HG03521 (cell line): ENCODE results near the gene FABP6.

Experiments
- ATAC-seq: cut with Tn5 transposase; IDR thresholded peaks from one replicate; pipeline ENCODE4 v1.9.1; 2021; ENCODE audit warnings: mild to moderate bottlenecking, moderate library complexity; ENCODE audit not compliant: unreplicated experiment

The FABP6 gene

DNA sequence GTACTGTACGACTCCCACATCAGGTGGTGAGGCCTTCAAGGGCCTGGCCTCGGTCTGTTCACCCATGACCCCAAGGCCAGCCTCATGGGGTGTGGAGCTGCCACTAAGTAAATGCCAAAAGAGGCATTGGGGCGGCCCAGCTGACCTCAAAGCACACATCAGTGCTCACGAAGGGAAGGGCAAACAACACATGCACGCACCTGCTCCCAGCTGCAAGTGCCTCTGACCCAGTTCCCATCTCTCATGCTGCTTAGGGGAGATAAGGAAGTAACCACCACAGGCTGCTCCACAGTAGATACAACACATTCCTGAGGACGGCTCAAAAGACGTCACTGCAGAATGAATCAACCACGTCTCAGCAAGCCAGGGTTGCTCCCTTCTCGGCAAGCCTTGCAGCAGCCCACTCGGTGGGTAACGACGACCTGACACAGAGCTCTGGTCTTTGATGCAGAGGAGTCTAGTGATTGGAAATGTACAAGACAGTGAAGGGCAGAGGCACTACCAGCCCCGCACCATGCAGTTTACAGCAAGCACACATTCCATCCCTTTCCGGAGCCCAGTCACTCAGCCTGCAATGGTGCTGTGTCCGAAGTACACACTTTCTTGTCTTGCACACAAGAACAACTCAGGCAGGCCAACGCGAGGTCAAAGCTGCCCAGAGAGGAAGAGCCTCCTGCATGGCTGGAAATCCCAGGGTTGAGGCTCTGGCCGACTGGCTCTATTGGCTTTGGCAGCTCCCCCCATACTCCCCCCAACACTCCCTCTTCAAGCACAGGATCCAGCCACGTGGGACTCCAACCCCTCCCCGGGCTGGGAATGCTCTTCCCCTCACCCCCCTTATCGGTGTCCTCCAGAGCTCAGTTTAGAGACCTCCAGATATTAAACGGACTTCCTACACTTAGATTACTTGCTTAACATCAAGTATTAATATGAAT is 31.8 kb downstream of the FABP6 start:
- no peak for ATAC-seq

DNA sequence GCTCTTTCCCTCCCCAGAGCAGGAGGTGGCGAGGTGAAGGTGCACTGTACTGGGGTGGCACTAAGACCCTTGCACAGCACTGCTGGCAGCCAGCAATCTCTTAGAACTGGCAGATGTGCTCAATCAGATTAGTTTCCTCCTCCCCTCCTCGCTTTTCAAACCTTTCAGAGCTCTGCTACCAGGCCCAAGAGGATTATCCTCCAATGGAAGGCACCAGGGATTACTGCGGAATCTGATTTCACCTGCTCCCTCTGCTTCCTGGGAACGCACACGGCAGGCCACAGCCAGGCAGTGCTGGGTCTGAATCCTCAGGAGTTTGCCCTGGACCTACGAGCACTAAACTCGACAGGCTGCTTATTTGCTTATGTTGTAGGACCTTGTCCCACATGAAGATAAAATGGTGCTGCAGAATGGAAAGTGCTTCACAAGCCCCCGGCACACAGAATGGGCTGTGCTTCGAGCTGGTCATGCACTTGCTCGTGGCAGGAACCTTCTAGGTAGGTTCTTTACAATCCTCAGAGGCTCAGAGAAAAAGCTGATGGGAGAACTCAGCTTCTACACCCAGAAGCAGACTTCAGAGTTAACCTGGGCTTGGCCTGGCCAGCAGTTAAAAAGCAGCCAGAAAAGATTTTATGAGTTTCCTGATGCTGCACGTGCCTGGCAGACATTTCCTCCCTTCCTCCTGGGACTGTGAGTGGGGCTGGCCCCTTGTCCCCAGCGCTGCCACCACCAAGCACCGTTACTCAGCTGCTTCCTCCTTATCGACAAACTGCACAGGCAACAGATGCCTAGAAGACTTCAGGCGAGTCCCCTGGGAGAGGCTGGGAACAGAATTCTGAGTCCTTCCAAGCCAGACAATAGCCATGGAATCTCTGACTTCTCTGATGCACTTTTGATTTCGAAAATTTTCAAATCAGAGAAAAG is 33.1 kb downstream of the FABP6 start:
- no peak for ATAC-seq

DNA sequence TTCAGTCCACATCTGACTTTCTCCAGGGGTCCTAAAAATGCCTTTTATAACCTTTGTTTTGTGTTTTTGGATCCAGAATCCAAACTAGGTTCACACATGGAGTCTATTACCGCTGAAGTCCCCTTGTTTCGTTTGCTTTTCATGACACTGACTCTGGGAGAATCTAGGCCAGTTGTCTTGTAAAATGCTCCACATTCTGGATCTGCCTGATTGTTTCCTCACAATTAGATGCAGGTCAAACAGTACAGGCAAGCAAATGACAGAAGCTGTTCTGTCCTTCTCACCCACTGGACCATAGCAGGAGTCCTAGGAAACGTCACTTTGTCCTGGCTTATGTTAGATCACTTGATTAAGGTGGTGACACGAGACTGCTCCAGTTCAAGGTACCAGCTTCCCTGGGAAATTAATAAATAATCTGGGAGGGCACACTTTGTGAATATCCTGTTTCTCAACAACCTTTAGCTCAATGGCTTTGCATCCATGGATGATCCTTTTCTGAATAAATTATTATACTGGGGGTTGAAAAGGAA is 34.1 kb downstream of the FABP6 start:
- no peak for ATAC-seq

DNA sequence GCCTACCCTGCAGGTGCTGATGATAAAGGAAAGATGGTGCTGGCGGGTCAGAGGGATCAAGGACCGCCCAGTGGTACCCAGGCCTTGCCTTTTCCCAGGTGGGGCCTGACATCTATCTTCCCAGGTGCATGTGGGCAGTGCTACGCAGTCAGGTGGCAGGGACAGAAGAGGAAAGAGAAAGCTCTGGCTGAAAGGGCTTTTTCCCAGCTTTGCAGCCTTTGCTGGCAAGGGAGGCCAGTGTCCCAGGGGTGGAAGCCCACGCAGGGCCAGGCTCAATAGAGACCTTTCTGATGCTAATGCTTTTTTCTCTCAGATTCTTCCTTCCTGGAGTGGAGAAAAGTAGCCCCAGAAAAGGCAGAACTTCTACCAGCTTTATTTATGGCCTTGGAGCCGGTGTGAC is 36.7 kb downstream of the FABP6 start:
- ATAC-seq, result no peak

DNA sequence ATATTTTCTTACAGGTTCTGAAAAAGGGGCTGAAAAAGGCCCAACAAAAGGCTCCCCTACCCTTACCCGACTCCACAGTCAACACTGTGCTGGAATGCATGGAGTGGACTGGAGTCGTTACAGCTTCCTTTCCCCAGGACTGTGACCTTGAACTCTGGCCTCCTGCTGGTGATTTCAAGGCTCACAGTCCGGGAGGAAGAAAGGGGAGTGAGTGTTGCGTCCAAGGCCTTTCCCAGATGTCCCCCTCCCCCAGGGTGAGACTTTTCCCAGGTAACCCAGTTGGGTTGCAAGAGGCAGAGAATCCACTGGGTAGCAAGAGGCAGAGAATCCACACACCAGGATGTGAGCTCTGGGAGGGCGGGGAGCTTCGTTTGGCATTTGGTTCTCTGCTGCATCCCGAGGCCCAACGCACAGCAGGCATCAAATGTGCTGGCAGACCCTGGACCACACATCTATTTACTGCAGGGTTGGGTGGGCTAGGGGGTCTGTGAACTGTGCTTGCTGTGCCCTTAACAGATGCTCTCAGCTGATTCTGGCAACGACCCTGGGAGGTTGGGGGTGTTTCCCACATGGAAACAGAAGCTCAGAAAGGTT is 37.5 kb downstream of the FABP6 start:
- no peak for ATAC-seq

DNA sequence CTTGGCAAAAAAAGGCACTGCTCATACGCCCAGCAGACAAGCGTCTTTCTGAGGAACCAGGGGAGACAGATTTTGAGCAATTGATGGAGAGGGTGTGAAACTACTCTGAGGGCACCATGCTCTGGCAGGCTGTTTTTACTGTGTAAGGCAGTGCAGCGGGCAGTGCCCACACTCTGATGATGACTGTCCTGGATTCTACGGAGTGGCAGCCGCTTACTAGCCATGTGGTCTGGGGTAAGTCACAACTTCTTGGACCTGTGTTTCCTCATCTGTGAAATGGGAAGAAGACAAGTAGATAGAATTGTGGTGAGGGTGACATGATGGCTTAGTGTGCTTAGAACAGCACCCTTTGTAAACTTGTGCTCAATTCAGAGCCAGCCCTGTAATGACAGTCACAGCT is 38.8 kb downstream of the FABP6 start:
- ATAC-seq, result no peak

DNA sequence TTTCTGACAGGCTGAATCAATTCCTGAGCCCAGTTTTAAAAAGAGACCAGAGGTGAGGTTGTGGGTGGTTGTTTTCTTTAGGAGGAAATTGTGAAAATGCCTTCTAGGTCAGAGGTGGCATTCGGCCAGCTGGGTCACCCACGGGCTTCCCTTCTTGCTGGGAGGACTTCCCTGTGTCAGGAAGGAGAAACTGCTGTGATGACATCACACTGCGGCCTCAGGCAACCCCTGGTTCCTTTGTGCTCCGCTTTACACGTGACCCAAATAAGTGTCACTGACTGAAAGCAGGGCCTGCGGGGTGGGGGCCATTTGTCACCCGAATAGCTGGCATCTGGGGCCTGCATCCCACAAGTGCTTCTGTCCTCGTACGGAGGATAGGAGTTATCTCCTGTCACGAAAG is 39.7 kb downstream of the FABP6 start:
- no peak for ATAC-seq

DNA sequence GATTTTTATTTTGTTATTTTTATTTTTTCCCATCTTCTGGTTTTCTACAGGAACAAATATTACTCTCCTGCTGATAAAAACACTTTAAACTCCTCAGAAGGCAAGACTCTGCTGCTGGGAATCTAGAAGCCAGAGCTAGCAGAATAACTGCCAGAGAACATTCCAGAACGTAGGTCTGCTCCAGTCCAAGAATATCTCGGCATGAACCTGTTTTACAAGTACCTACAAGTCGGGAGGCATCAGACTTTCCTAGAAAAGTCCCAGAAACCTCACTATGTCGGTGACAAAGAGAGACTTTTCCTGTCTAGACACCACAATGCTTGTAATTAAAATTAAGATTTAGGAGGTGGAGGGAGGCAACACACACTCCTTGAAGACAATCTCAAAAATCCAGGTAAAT is 41.4 kb downstream of the FABP6 start:
- no peak for ATAC-seq

DNA sequence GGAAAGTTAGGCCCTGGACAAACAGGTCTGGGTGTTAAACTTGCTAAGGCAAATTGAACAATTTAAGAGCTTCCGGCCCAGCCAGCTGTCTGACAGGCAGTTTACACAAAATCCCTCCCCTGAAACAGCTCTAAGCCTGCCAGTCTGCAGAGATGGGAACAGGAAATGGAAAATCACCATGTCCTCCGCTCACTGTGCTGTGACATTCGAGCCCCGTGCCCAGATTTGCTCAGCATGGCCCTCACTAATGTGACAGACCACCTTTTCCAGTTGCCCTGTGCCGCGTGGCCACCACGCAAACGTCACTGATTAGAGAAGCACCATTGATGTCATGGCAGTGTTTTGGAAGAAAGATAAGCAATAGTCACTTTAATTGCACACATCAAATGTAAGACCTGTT is 42.1 kb downstream of the FABP6 start:
- no peak for ATAC-seq

DNA sequence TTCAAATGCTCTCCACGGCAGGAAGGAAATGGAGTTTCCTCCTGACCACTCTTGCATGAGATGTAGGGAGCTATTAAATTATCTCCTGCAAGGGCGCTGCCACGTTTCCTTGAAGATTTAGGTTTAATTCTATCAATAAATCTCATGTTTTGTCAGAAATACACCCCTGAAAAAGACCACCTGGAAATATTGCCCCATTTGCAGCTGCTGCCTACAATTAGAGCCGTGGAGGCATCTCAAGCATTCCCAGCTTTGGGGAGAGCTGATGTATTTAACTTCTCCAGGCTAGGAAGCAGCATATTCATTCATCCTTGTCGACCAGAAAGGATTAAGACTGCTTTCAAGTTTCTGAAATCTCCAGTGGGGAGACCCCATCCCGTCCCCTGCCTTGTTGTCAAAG is 42.5 kb downstream of the FABP6 start:
- no peak for ATAC-seq

DNA sequence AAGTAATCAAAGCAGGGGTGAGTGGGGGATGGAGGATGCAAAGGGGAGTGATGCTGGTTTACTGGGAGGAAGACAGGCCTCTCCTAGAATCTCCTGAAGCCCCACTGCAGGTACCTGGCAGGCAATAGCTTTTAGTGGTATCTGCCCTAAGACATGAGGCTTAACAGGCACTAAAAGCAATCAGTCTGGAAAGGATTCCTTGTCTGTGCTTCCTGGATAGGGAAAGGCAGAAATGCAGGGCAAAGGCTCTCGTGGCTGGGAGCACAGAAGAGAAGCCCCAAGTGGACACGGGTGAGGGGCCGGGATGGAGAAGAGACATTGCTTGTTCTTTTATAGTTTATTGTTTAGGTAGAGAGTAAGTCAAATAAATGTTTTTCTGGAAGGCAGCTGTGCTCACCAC is 43.0 kb downstream of the FABP6 start:
- no peak for ATAC-seq

DNA sequence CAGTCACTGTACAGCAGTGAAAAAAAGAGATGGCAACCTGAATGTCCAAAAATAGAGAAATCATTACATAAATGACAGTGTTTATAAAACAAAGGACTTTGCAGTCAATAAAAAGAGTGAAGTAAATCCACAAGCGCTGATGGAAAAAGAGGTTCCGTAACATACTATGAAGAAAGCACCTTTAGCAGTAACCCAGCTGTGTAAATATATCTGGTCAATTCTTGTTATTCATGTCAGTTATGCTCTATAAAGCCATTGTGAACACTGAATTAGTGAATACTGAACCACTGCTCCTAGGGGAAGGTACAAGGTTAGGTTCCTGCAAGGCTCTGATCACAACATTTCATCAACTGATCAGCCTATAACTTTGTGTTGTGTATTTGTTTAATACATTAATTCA is 43.6 kb downstream of the FABP6 start:
- no peak for ATAC-seq

DNA sequence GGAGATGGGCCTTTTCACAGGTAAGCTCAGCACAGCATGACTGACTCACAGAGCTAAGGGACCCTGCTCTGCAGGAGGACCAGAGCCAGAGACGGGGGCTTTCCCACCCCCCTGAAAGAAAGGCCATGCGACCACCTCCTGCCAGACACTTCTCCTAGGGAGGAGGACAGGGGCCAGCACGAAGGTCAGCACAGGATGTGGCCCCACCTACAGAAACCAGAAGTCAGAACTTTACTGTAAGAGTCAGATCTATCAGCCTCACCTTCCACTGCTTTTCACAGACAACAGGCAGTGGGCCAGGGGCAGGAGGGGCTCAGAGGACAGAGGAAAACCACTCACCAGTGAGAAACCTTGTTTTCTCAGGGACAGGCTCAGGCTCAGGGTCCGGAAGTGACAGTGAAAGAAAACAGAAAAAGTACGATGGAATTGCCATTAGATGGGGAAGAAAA is 45.2 kb downstream of the FABP6 start:
- no peak for ATAC-seq

DNA sequence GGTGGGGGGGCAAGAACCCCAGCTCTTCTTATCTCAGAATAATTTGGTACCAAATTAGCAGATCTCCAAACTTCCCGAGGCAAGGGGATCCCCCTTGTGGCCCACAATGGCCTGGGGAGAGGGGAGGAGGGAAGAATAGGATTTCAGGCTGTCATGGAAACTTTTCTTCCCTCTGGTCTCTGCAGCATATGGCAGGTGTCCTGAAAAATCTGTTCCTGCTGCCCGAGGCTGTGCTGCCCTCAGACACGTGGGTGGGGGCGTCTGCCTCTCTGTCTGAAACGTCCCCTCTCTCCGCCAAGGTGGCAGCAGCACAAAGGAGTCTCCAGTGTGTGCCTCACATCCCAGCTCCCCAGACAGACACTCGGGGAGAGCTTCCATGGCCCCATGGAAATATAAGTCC is 49.0 kb downstream of the FABP6 start:
- ATAC-seq, result no peak

DNA sequence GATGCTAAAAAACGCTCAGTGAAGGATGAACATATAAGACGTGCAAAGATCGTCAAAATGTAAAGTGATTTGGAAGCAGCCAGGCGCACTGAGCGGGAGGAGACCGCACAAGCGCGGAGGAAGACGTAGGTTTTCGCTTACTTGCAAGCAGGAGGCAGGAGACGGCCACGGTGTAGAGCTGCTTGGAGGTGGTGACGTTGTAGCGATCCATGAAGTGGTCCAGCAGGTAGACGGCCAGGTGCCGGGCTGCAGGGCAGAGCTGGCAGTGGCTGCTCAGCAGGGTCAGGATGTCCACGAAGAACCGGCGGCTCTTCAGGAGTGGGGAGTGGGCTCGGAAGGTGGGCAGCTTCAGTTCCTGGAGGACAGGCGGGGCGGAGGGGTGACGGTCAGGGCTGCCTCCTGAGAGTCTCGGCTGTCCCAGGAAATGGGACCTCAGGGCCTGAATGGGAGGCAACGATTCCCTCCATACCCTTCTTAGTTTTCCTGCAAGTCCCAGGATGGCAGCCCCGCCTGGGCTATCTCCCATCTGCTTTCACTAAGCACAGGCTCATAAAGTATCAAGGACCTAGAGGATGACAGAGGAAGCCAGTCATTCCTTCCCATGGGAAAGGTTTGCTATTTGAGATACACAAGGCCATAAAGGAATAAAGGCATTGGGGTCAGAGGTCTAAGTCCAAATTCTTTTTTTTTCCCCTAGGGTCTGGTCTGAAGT is 51.2 kb downstream of the FABP6 start:
- no peak for ATAC-seq

DNA sequence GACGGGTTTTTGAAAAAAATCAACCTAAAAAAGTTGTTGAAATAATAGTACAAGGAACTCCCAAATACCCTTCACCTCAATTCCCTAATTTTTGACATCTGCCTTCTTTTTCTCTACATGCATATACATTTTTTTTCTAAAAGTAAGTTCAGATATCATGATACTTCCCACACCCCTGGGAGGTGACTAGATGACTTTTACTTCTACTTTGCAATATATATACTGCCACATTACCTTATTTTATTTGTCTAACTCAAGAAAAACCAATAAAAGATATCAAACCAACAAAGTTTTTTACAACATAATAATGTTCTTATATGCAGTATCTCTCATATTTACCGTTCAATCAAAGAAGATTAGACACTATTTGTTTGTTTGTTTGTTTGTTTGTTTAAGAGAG is 52.0 kb downstream of the FABP6 start:
- no peak for ATAC-seq

DNA sequence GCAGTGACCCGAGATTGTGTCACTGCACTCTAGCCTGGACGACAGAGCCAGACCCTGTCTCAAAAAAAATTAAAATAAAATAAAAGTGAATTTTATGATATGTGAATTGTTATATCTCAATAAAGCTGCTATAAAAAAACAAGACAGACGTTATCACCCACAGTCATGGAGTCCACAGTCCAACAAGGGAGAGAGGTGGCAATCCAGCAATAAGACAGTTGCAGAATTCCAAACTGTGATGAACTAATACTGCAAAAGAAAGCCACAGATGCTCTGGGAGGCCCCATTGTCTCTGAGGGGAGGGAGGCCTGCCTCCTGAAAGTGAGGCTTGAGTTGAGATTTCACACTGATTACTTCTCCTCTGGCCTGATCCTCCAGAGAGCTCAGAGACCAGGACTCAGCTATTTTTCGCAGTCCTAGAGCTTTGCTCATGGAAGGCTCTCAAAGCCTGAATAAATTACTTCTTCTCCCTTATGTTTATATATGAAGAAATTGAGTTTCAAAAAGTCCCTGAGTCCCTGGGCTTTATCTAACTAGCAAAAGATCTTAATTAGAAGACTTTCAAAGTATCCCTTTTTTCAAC is 55.1 kb downstream of the FABP6 start:
- no peak for ATAC-seq

DNA sequence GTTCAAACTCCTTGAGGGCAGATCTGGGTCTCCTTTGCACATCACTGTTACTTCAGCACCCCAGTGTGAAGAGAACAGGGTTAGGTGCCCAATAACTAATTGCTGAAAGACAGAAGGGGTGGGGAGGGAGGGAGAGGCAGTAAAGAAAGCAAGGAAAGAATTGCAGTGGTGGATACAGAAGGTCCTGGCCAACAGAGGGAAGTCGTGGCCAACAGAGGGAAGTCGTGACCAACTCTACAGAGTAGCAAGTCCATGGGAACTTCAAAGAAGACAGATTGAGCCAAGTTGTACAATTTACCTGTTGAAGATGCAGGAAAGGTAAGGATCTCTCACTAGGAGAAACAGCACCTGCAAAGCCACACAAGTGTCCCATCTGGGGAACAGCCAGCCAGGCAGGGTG is 56.0 kb downstream of the FABP6 start:
- ATAC-seq, result no peak

DNA sequence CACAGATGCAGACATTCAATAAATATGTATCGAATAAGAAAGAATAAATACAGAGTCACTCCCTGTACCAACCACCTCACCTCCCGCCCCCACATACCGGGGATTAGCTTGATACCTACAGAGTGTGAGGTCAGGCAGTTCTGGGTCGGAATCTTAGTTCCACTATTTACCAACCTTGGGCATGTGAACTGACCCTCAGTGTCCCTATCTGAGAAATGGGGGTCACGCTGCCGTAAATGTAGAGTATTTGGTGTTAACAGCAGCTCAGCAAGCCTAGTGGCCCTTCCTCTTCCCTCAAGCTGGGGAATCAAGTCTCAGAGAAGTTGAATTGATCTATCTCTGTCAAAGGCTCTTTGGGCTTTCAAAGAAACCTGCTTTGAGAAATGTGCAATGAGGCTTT is 57.6 kb downstream of the FABP6 start:
- ATAC-seq, result no peak

DNA sequence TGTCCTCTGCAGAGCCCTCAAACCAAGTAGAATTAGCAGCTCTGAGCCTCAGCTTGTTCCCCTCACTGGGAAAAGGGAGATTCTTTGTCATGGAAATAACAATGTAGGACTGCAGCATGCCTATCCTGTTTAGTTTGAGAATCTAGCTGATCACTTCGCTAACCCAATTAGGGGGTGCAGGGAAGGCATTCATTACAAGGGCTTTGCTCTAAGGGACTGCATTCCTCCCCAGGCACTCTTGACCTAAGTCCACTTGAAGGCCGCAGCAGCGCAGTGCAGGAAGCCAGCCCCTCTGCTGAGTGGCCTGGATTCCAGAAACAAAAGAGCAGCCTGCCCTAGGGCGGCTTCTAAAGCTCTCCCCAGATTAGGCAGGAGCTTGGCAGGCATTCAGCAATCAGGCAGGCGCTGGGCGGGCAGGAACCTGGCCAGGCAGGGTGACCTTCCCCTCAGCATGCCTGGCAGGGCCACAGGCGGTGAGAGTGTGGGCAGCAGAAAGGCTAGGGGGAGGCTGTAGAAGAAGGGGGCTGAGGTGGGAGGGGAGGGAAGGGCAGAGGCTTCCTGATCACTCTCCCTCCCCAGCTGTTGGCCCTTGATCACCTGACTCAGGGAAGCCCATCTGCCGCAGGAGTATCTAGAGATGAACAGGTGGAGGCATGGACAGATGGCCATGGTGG is 58.2 kb downstream of the FABP6 start:
- no peak for ATAC-seq
